Neural cell (in vitro differentiated cells): ENCODE measurements around the gene EMID1. TPM values are rescaled to one million over a fixed set of nuclear protein-coding genes. Genes with fewer than 3 reads are reported as not detected.

Experiments used
- H2AFZ ChIP-seq: fragments of 200-600, 300-800 bp; sonication (generic), shearing (Covaris generic); 2 replicates; pipeline ENCODE4 v1.6.0; 2014; ENCODE audit warnings: low read depth, mild to moderate bottlenecking, antibody characterized with exemption, low read length, moderate library complexity
- H3F3A ChIP-seq: fragments of 200-600 bp; shearing (Covaris generic); 2 replicates; pipeline ENCODE4 v1.6.1; 2016; ENCODE audit warnings: mild to moderate bottlenecking, moderate library complexity, mixed read lengths, antibody characterized with exemption, low read length; ENCODE audit not compliant: insufficient read depth, poor library complexity, severe bottlenecking
- H3K27ac ChIP-seq: fragments of 200-600, 300-800 bp; sonication (generic), shearing (Covaris generic); 2 replicates; pipeline ENCODE4 v1.5.1; 2014; ENCODE audit warnings: mild to moderate bottlenecking, low read length, moderate library complexity
- H3K27me3 ChIP-seq: fragments of 300-800, 200-600 bp; sonication (generic), shearing (Covaris generic); 2 replicates; pipeline ENCODE4 v1.6.0; 2014; ENCODE audit warnings: mild to moderate bottlenecking, low read depth, low read length, moderate library complexity; ENCODE audit not compliant: insufficient read depth
- H3K36me3 ChIP-seq: fragments of 300-800, 200-600 bp; sonication (generic), shearing (Covaris generic); 2 replicates; pipeline ENCODE4 v1.5.1; 2014; ENCODE audit warnings: mild to moderate bottlenecking, antibody characterized with exemption, low read length, moderate library complexity; ENCODE audit not compliant: insufficient read depth
- H3K4me2 ChIP-seq: fragments of 300-800, 200-600 bp; sonication (generic), shearing (Covaris generic); 2 replicates; pipeline ENCODE4 v1.6.0; 2014; ENCODE audit warnings: mild to moderate bottlenecking, low read length
- H3K4me3 ChIP-seq: fragments of 300-800, 200-600 bp; sonication (generic), shearing (Covaris generic); 2 replicates; pipeline ENCODE4 v1.5.1; 2014; ENCODE audit warnings: mild to moderate bottlenecking, low read length, moderate library complexity
- H3K79me2 ChIP-seq: fragments of 200-600 bp; shearing (Covaris generic); replicated peaks from 2 replicates; pipeline ENCODE4 v1.6.0; 2014; ENCODE audit warnings: mild to moderate bottlenecking, low read length, moderate library complexity; ENCODE audit not compliant: insufficient read depth
- H3K9ac ChIP-seq: fragments of 300-800, 200-600 bp; sonication (generic), shearing (Covaris generic); 2 replicates; pipeline ENCODE4 v1.6.1; 2016; ENCODE audit warnings: mild to moderate bottlenecking, low read length, mixed read lengths
- H3K9me2 ChIP-seq: fragments of 200-600 bp; shearing (Covaris generic); 2 replicates; pipeline ENCODE4 v1.6.1; 2016; ENCODE audit warnings: mild to moderate bottlenecking, low read length, mixed read lengths; ENCODE audit not compliant: insufficient read depth
- H3K9me3 ChIP-seq: fragments of 200-600, 300-800 bp; sonication (generic), shearing (Covaris generic); 2 replicates; pipeline ENCODE4 v1.6.1; 2016; ENCODE audit warnings: mild to moderate bottlenecking, mixed run types, low read length, moderate library complexity, mixed read lengths
- H4K20me1 ChIP-seq: fragments of 200-600 bp; shearing (Covaris generic); 2 replicates; pipeline ENCODE4 v1.6.1; 2016; ENCODE audit warnings: mild to moderate bottlenecking, mixed run types; ENCODE audit not compliant: insufficient read depth
- EP300 ChIP-seq: fragments of 450-650 bp; conservative IDR thresholded peaks from 2 replicates; pipeline ENCODE4 v1.6.1; 2014; ENCODE audit warnings: antibody characterized with exemption, mild to moderate bottlenecking, moderate library complexity; ENCODE audit not compliant: poor library complexity, severe bottlenecking
- EZH2 ChIP-seq: fragments of 200-600, 300-800 bp; shearing (Covaris generic), sonication (generic); IDR thresholded peaks from 2 replicates; pipeline ENCODE4 v1.6.1; 2014; ENCODE audit warnings: antibody characterized with exemption, low read length, borderline replicate concordance, mild to moderate bottlenecking; ENCODE audit not compliant: insufficient read depth, poor library complexity, severe bottlenecking
- MXI1 ChIP-seq: fragments of 450-650 bp; conservative IDR thresholded peaks from 2 replicates; pipeline ENCODE4 v1.6.1; 2014; ENCODE audit warnings: antibody characterized with exemption, mild to moderate bottlenecking; ENCODE audit not compliant: poor library complexity, severe bottlenecking
- POLR2AphosphoS5 ChIP-seq: IDR thresholded peaks from 2 replicates; pipeline ENCODE4 v1.6.1; 2012
- RAD21 ChIP-seq: fragments of 450-650 bp; conservative IDR thresholded peaks from 2 replicates; pipeline ENCODE4 v1.6.1; 2014; ENCODE audit warnings: antibody characterized with exemption, mild to moderate bottlenecking, moderate library complexity
- SMC3 ChIP-seq: fragments of 450-650 bp; conservative IDR thresholded peaks from 2 replicates; pipeline ENCODE4 v1.6.1; 2014; ENCODE audit warnings: antibody characterized with exemption, mild to moderate bottlenecking, moderate library complexity; ENCODE audit not compliant: poor library complexity
- TAF1 ChIP-seq: IDR thresholded peaks from 2 replicates; pipeline ENCODE4 v1.6.1; 2012; ENCODE audit warnings: low read depth
- polyA plus RNA-seq: library from polyadenylated mRNA; depleted of rRNA; stranded (reverse); fragments of >200 nt; gene quantifications from 2 replicates; pipeline ENCODE4 v1.2.3, GENCODE V29; 2014
- TF ChIP-seq, protein P1 (sequence below): IDR thresholded peaks from 2 replicates; pipeline ENCODE4 v1.6.1; 2012; ENCODE audit warnings: borderline replicate concordance
- TF ChIP-seq, protein P2 (sequence below): fragments of 450-650 bp; IDR thresholded peaks from 2 replicates; pipeline ENCODE4 v1.5.1; 2014; ENCODE audit warnings: antibody characterized with exemption, mild to moderate bottlenecking, moderate library complexity; ENCODE audit not compliant: poor library complexity, severe bottlenecking

EMID1 gene
- polyA plus RNA-seq, 1 donor from 2014 or later: 14.1 TPM

DNA sequence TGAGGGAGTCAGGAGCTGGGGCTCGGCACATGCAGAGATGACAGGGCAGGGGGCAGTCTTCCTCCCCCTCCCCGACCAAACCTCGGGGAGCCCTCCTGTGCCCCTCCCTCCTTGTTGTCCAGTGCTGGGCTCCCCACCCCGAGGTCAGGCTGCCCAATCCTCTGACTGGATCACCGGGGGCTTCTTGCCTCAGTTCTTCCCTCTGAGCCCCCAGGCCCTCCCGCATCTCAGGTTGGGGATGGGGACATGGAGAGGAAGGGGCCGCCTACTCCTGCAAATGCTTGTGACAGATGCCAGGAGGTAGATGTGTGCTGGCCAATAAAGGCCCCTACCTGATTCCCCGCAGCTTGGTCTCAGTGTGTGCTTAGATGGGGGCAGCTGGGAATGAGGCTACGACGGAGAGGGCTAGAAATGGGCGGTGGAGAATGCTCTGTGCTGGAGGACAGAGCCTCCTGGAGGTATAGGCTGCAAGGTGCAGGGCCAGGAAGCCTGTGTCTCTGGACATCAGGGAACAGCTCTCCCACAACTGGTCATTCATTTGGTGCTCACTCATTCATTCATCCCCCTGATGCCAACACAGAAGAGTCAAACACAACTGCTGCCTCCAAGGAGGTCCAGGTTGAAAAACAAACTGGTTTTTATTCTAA, 53.7 kb downstream of the EMID1 start:
- Histone ChIP-seq H4K20me1 (no peaks in the 10 kb centered on the region), H3K4me2 (no peak overlapping the region), H3K9ac (no peak overlapping the region), H3K27ac (no peak overlapping the region), H3K9me3 (no peaks in the 10 kb centered on the region), H2AFZ (no peak overlapping the region), H3K27me3 (no peaks in the 10 kb centered on the region), H3K4me3 (no peak overlapping the region), H3K36me3 (no peaks in the 10 kb centered on the region), H3K9me2 (no peaks in the 10 kb centered on the region), H3F3A (no peaks in the 10 kb centered on the region), H3K79me2 (no peaks in the 10 kb centered on the region)
- TF ChIP-seq EZH2: no peak
- TF ChIP-seq EP300: no peak
- TF ChIP-seq, protein P1, sequence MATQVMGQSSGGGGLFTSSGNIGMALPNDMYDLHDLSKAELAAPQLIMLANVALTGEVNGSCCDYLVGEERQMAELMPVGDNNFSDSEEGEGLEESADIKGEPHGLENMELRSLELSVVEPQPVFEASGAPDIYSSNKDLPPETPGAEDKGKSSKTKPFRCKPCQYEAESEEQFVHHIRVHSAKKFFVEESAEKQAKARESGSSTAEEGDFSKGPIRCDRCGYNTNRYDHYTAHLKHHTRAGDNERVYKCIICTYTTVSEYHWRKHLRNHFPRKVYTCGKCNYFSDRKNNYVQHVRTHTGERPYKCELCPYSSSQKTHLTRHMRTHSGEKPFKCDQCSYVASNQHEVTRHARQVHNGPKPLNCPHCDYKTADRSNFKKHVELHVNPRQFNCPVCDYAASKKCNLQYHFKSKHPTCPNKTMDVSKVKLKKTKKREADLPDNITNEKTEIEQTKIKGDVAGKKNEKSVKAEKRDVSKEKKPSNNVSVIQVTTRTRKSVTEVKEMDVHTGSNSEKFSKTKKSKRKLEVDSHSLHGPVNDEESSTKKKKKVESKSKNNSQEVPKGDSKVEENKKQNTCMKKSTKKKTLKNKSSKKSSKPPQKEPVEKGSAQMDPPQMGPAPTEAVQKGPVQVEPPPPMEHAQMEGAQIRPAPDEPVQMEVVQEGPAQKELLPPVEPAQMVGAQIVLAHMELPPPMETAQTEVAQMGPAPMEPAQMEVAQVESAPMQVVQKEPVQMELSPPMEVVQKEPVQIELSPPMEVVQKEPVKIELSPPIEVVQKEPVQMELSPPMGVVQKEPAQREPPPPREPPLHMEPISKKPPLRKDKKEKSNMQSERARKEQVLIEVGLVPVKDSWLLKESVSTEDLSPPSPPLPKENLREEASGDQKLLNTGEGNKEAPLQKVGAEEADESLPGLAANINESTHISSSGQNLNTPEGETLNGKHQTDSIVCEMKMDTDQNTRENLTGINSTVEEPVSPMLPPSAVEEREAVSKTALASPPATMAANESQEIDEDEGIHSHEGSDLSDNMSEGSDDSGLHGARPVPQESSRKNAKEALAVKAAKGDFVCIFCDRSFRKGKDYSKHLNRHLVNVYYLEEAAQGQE: no peak
- TF ChIP-seq TAF1: no peak
- TF ChIP-seq MXI1: no peak
- no peak for TF ChIP-seq SMC3
- TF ChIP-seq RAD21: no peak
- TF ChIP-seq, protein P2, sequence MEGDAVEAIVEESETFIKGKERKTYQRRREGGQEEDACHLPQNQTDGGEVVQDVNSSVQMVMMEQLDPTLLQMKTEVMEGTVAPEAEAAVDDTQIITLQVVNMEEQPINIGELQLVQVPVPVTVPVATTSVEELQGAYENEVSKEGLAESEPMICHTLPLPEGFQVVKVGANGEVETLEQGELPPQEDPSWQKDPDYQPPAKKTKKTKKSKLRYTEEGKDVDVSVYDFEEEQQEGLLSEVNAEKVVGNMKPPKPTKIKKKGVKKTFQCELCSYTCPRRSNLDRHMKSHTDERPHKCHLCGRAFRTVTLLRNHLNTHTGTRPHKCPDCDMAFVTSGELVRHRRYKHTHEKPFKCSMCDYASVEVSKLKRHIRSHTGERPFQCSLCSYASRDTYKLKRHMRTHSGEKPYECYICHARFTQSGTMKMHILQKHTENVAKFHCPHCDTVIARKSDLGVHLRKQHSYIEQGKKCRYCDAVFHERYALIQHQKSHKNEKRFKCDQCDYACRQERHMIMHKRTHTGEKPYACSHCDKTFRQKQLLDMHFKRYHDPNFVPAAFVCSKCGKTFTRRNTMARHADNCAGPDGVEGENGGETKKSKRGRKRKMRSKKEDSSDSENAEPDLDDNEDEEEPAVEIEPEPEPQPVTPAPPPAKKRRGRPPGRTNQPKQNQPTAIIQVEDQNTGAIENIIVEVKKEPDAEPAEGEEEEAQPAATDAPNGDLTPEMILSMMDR: no peak
- no peak for TF ChIP-seq POLR2AphosphoS5

DNA sequence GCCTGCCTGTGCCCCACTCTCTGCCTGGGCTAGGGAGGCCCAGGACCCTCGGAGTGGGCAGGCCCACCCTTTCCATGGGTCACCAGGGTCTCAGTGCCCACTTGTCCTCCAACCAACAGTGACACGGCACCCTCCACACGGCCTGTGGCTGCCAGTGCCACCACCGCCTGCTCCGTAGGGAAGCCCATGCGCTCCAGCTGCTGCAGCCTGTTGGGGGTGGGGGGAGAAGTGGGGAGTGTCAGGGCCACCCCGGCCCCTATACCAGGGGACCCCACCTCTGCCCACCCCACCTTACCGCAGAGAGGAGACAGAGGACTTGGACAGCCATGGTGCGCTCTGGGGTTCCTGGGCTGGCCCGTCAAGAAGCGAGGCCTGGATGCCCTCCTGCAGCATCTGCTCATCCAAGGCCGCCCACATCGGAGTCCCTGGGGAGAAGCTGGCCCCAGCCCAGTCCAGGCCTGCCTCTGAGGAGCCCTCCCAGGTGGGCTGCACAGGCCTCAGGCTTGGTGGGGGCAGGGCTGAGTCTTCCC, 54.4 kb downstream of the EMID1 start:
- no peaks in the 10 kb centered on the region for H3K9me2 ChIP-seq
- H3K79me2 ChIP-seq: no peaks in the 10 kb centered on the region
- no peaks in the 10 kb centered on the region for H3K9me3 ChIP-seq
- H3K27me3 ChIP-seq: no peaks in the 10 kb centered on the region
- no peak for TF ChIP-seq SMC3
- no peak for TF ChIP-seq EP300
- TF ChIP-seq POLR2AphosphoS5: no peak
- TF ChIP-seq, protein P2: no peak
- TF ChIP-seq, protein P1: no peak
- no peak for TF ChIP-seq RAD21
- TF ChIP-seq MXI1: no peak
- no peak for TF ChIP-seq EZH2
- TF ChIP-seq TAF1: no peak
- H3K27ac ChIP-seq: no peak overlapping the region
- no peak overlapping the region for H2AFZ ChIP-seq
- no peaks in the 10 kb centered on the region for H3K36me3 ChIP-seq
- H3F3A ChIP-seq: no peaks in the 10 kb centered on the region
- H3K4me3 ChIP-seq: no peak overlapping the region
- no peaks in the 10 kb centered on the region for H4K20me1 ChIP-seq
- no peak overlapping the region for H3K9ac ChIP-seq
- no peak overlapping the region for H3K4me2 ChIP-seq
